Gastrocnemius medialis (tissue), 4 donors: Measurements from ENCODE around the gene PLCL1. TPM values are rescaled to one million over a fixed set of nuclear protein-coding genes. Genes with fewer than 3 reads are reported as not detected.

ENCODE experiments used
- ATAC-seq, 2 donors: fragments of 150-250 bp; one replicate each; pipeline ENCODE4 v1.9.1; 2016
- DNase-seq, 2 donors: peaks; one replicate each; pipeline ENCODE4 v3.0.0-alpha.2; 2019
- H3K27ac ChIP-seq, 4 donors: fragments of 200-600 bp; sonication (generic); 1 replicate in 1 of 4; 2 replicates in 3 of 4; pipeline ENCODE4 v1.5.1; 2016 to 2018; ENCODE audit warnings: mild to moderate bottlenecking in 2 of 4, moderate library complexity in 1 of 4
- H3K27me3 ChIP-seq, 3 donors: fragments of 200-600 bp; sonication (generic) in 2 of 3; 1 replicate in 1 of 3; 2 replicates in 2 of 3; pipeline versions ENCODE4 v1.5.1 to v1.6.0; 2016 to 2019; ENCODE audit warnings: mild to moderate bottlenecking in 1 of 3, moderate library complexity in 1 of 3
- H3K36me3 ChIP-seq, 2 donors: fragments of 200-600 bp; sonication (generic) in 1 of 2; one replicate each; pipeline ENCODE4 v1.5.1; 2017 to 2018
- H3K4me1 ChIP-seq, 2 donors: fragments of 200-600 bp; sonication (generic) in 1 of 2; one replicate each; pipeline ENCODE4 v1.5.1; 2016 to 2017; ENCODE audit warnings: mild to moderate bottlenecking in 2 of 2
- H3K4me3 ChIP-seq, 4 donors: fragments of 200-600 bp; sonication (generic) in 3 of 4; 1 replicate in 1 of 4; 2 replicates in 3 of 4; pipeline ENCODE4 v1.5.1; 2016 to 2019; ENCODE audit warnings: mild to moderate bottlenecking in 2 of 4
- H3K9me3 ChIP-seq, 3 donors: fragments of 200-600 bp; sonication (generic) in 2 of 3; 1 replicate in 1 of 3; 2 replicates in 2 of 3; pipeline ENCODE4 v1.5.1; 2016 to 2019
- CTCF ChIP-seq, 5 experiments: fragments of 450-650 bp in 3 of 5; fragments of 200-600 bp in 2 of 5; sonication (generic) in 2 of 5; IDR thresholded peaks in 4 of 5; conservative IDR thresholded peaks in 1 of 5; 1 replicate in 4 of 5; 2 replicates in 1 of 5; pipeline ENCODE4 v1.5.1; 2016 to 2019; ENCODE audit warnings: antibody characterized with exemption in 5 of 5, mild to moderate bottlenecking in 3 of 5, moderate library complexity in 3 of 5
- POLR2A ChIP-seq, 2 donors: fragments of 450-650 bp; IDR thresholded peaks; one replicate each; pipeline ENCODE4 v1.6.1; 2017; ENCODE audit warnings: antibody characterized with exemption in 2 of 2, mild to moderate bottlenecking in 2 of 2, moderate library complexity in 2 of 2
- in situ Hi-C, 4 donors: fragments of 200-750 bp; cut with MboI; loops; one replicate each; pipeline versions ENCODE4 v1.15.0 to v1.8.0; 2017; ENCODE audit warnings: low sequenced_read_pairs in 4 of 4
- intact Hi-C: fragments of 100-400 bp; cut with DNase I; formaldehyde crosslinking; loops from one replicate; pipeline ENCODE4 v1.15.1; 2023; ENCODE audit warnings: low total_unique reads
- total RNA-seq, 4 donors: library from RNA; depleted of rRNA; stranded (reverse); fragments of >200 nt; gene quantifications; one replicate each; pipeline versions ENCODE4 v1.1.0 to v1.2.3, GENCODE V29; 2016

PLCL1 gene
- total RNA-seq, 4 donors from 2014 or later, result 5.9 to 10.7 (median 9.8) TPM

DNA sequence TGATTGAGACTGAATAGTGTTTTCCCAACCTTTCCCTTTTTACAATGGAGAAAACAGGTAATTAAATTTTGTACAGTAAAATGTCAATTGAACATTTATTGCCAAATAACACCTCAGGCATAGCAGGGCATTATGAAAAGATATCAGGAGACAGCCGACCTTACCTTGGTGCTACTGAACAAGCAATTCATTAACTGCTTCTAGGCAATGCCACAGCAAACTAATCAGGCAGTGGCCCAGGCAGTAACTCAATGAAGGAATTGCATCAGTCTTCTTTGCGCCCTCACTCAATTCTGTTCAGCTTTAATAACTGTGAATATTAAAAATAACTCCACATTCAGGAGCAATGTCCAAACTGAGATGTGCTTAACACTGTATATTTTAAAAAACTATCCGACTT is 6.1 kb downstream of the PLCL1 start:
- TF ChIP-seq POLR2A (IDR thresholded peaks at IDR 0.05), result no peak
- TF ChIP-seq CTCF (IDR thresholded peaks at IDR 0.05 in 4 of 5, conservative IDR thresholded peaks at IDR 0.05 in 1 of 5), result no peak
- H3K36me3 ChIP-seq, result no peaks in the 10 kb centered on the region
- in situ Hi-C loops (loop anchor here in 2 of 4 donors (5.0 to 25.0 kb wide), 2 partner anchors 317 to 477 kb away; no protein-coding TSS in a partner anchor), intact Hi-C loops (no loop called here)
- H3K27me3 ChIP-seq, result no peaks in the 10 kb centered on the region
- DNase-seq (no peak), ATAC-seq (no peak)
- H3K4me3 ChIP-seq, result no peak overlapping the region
- H3K4me1 ChIP-seq, result peaks cover 44 to 66% of the 10 kb centered on the region in 2 donors
- H3K27ac ChIP-seq, result no peak overlapping the region
- no peaks in the 10 kb centered on the region for H3K9me3 ChIP-seq

DNA sequence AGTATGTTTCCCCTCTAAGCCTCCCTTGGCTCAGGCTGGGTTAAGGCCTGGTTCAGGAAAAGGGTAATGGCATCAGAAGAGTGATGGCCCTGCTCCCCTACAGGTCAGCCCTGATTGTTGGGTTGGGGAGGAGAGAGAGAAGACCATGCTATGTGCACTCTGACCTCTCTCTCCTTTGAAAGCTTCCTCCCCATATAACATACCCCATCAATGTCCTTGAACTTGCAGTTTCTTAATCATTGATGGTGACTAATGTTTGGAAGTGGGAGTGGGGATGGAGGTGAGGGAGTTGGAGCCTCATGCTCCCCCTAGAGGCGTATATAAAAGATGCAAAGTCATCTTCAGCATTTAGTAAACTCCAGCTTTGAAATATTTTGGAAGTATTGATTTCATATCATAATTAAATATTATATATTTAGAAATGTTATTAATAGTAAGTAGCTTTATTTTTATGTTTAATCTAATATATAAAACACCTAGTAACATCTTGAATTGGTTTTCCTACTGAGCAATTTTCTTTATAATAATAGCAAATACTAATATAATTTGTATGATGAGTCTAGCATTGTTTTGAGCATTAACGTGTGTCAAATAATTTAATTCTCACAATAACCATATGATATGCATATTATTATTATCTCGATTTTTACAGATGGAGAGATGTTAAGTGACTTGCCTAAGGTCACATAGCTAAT is 8.8 kb downstream of the PLCL1 start:
- ATAC-seq (peak in 1 of 2 donors; percentile 86), DNase-seq (no peak)
- no peak overlapping the region for H3K27ac ChIP-seq
- intact Hi-C loops (no loop called here), in situ Hi-C loops (loop anchor here in 2 of 4 donors (5.0 to 25.0 kb wide), 2 partner anchors 314 to 474 kb away; no protein-coding TSS in a partner anchor)
- H3K9me3 ChIP-seq, result no peaks in the 10 kb centered on the region
- H3K4me3 ChIP-seq, result no peak overlapping the region
- peak in 3 of 5 experiments; percentile 9 to 47 (median 41) for TF ChIP-seq CTCF (IDR thresholded peaks at IDR 0.05 in 4 of 5, conservative IDR thresholded peaks at IDR 0.05 in 1 of 5)
- TF ChIP-seq POLR2A (IDR thresholded peaks at IDR 0.05), result no peak
- H3K36me3 ChIP-seq, result no peaks in the 10 kb centered on the region
- no peaks in the 10 kb centered on the region for H3K27me3 ChIP-seq
- H3K4me1 ChIP-seq, result peaks cover 22 to 45% of the 10 kb centered on the region in 2 donors

DNA sequence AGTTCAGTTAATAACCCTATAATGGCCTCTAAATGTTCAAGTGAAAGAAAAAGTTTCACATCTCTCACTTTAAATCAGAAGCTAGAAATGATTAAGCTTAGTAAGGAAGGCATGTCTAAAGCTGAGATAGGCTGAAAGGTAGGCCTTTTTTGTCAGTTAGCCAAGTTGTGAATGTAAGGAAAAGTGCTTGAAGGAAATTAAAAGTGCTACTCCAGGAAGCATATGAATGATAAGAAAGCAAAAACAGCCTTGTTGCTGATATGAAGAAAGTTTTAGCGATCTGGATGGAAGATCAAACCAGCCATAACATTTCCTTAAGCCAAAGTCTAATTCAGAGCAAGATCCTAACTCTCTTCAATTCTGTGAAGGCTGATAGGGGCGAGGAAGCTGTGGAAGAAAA is 10.1 kb downstream of the PLCL1 start:
- in situ Hi-C loops, result loop anchor here in 2 of 4 donors (5.0 to 25.0 kb wide), 2 partner anchors 313 to 473 kb away; no protein-coding TSS in a partner anchor
- intact Hi-C loops, result no loop called here
- Histone ChIP-seq H3K27ac (no peak overlapping the region), H3K4me3 (no peak overlapping the region), H3K36me3 (no peaks in the 10 kb centered on the region), H3K4me1 (peaks cover 14 to 32% of the 10 kb centered on the region in 2 donors), H3K27me3 (no peaks in the 10 kb centered on the region), H3K9me3 (no peaks in the 10 kb centered on the region)
- no peak for TF ChIP-seq CTCF (IDR thresholded peaks at IDR 0.05 in 4 of 5, conservative IDR thresholded peaks at IDR 0.05 in 1 of 5)
- no peak for TF ChIP-seq POLR2A (IDR thresholded peaks at IDR 0.05)
- ATAC-seq (no peak), DNase-seq (no peak)

- no peak overlapping the region for H3K4me3 ChIP-seq
- no peaks in the 10 kb centered on the region for H3K27me3 ChIP-seq
- peaks cover 0 to 4% of the 10 kb centered on the region in 2 donors for H3K4me1 ChIP-seq
- intact Hi-C loops, result no loop called here
- DNase-seq, result no peak
- H3K9me3 ChIP-seq, result no peaks in the 10 kb centered on the region
- TF ChIP-seq CTCF (IDR thresholded peaks at IDR 0.05 in 4 of 5, conservative IDR thresholded peaks at IDR 0.05 in 1 of 5) (no peak), POLR2A (IDR thresholded peaks at IDR 0.05) (no peak)
- ATAC-seq, result no peak
- no peaks in the 10 kb centered on the region for H3K36me3 ChIP-seq
- H3K27ac ChIP-seq, result no peak overlapping the region
- in situ Hi-C loops, result loop anchor here in 1 of 4 donors (25.0 kb wide), 1 partner anchor 466 kb away; no protein-coding TSS in a partner anchor
Measured at GRCh38 chr2:197821550-197822289, 17.3 kb downstream of the PLCL1 start.
